Stimulated activated CD8-positive, alpha-beta memory T cell treated with anti-CD3 and anti-CD28 coated beads, Interleukin-12 subunit alpha, Interleukin-12 subunit beta, amount 100 ng/mL, for 24 hours (primary cell): Measurements from ENCODE around the gene APOC3.

Experiments
- DNase-seq: peaks from one replicate; pipeline ENCODE4 v3.0.0-alpha.2; 2020; ENCODE audit errors: extremely low read depth

The APOC3 gene

DNA sequence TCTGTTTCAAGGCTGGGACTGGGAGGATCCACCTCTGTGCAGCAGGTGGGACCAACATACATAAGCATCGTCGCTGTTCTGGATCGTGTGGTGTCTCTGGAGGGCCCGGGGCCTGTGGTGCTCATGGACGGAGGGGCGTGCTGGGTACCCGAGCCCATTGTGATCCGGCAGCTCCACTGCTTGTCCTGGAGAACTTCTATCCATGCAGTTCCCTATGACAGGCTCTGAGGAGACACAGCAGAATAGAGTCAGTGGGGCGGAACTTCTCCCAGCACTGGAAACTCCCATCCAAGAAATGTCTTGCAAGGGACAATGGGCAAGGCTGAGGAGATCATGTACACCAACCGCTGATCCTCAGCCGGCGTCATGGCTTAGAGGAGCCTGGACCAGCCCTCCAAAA lies 19.4 kb downstream of the APOC3 start:
- no peak for DNase-seq

GRCh38 chr11:116849486-116849885 lies 19.8 kb downstream of the APOC3 start:
- DNase-seq, result no peak

DNA sequence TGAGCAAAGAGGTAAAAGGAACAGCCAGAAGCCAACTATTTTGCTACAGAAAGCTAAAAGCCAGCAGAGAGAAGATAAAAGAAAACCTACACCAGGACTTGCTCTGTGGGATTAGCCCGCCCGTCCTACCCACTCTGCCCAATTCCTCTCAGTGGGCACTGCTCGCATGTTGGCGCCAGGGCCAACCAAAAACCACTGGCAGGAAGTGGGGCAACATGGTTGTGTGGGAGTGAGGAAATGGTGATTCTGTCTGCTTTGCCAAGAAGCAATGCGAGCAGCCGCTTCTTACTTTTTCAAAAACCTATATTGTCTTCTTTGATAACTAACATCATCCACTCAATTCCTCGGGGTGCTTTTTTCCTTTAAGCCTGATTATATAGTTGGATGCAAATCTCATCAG lies 21.9 kb downstream of the APOC3 start:
- DNase-seq, result no peak

DNA sequence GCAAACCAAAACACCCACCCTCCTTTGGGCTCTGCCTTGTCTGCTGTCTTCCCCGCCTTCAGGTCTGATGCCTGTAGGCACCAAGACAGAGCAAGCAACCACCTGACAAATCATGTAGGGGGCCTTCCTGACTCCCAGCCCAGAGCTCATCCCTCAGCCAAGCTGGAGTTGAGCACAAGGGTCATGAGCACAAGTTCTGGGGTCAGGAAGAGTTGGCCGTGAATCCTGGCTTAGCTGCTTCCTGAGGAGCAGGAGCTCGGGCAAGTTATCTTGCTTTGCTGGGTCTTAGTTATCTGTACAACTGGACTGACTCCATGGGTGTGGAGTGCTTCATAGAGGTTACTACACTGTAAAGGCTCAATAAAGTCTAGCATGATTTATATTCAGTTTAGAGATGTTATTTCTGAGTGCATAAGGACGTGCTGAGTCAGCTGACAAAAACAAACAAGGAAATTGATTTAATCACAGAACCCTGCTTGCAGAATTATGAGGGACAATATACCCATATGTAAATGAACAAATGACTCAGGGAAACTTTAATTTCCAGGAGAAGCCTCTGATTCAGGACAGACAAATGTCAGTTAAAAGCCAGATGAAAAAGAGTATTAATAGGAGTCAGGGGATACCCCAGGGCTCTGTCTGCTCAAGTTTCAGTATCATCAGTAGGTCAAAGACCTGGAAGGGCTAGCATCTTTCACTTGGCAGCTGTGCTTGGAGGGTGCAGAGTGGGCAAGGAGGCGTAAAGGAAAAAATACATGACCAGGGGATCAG lies 22.7 kb downstream of the APOC3 start:
- no peak for DNase-seq

GRCh38 chr11:116853461-116854073 lies 23.9 kb downstream of the APOC3 start:
- DNase-seq, result peak; percentile 30

- DNase-seq, result no peak
Observed at GRCh38 chr11:116855413-116855812, 25.7 kb downstream of the APOC3 start.

- no peak for DNase-seq
Observed at GRCh38 chr11:116856423-116856822, 26.7 kb downstream of the APOC3 start.

DNA sequence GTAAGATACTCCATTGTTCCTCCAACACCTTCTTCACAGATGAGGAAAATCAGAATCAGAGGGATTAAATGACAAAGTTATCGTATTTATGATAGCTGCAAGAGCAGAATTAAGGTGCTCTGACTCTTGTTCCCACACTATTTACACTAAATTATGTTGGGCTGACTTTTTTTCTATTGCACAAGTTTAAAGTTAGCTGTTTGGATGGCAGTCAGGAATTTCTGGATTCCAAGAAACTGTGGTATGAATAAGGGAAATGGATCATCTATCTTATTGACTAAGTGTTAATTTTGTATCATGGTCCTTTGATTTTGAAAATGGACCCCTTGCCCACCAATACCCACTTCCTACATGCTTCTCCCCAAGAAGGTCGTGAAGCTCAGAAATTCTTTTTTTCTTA lies 27.6 kb downstream of the APOC3 start:
- no peak for DNase-seq

GRCh38 chr11:116857936-116858335 lies 28.2 kb downstream of the APOC3 start:
- no peak for DNase-seq

GRCh38 chr11:116859175-116859574 lies 29.5 kb downstream of the APOC3 start:
- no peak for DNase-seq

DNA sequence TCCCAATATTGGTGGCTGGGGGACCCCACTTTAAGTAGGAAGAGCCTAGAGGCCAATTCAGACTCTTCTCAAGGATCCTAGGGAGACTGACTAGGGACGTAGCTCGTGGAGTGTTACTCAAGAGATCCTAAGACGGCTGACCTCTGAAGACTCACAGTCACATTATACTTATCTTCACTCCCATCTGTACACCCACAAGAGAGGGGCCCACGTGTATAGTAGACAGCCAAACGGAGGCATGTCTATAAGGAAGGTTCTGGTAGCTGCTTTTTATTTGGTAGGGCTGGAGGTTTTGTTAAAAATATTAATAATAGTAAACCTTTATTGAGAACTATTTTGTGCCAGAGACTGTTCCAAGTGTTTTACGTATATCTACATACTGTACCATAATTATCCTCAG lies 30.6 kb downstream of the APOC3 start:
- DNase-seq, result no peak

DNA sequence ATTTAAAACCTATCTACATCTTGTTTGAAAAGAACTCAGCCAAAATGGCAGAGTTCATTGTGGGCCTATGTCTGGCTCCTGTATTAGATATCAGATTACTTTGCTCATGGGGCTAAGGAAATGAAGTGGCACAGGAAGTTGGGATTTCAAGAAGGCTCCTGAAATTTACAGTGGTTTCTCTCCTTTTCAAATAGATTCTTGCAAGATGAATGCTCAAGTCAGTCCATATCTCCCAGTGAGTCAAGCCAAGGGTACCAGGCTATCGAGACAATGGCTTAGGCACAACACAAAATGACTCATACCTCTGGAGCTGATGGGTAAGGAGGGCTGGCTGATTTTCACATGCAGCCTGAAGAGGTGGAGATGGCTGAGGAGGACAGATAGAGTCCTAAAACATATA lies 31.8 kb downstream of the APOC3 start:
- DNase-seq, result no peak

GRCh38 chr11:116862185-116862584 lies 32.5 kb downstream of the APOC3 start:
- no peak for DNase-seq

- no peak for DNase-seq
Observed at GRCh38 chr11:116862951-116863350, 33.2 kb downstream of the APOC3 start.

GRCh38 chr11:116864531-116864930 lies 34.8 kb downstream of the APOC3 start:
- DNase-seq, result no peak

DNA sequence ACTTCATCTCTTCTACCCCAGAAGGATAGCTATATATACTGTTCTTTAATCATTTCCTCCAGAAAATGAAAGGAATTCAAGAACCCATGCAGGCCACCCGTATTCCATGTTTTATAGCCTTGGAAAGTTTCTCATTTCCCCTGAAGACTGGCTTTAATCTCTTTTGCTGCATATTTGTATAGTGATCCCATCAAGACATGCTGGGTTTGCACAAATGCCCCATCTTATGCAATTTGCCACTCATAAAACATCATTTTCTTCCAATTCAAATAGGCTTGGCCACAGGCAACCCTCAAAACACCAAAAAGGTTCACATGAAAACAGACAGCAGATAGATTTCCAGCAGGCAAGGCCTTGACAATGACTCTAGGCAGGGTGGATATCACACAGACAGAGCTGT lies 36.0 kb downstream of the APOC3 start:
- no peak for DNase-seq

DNA sequence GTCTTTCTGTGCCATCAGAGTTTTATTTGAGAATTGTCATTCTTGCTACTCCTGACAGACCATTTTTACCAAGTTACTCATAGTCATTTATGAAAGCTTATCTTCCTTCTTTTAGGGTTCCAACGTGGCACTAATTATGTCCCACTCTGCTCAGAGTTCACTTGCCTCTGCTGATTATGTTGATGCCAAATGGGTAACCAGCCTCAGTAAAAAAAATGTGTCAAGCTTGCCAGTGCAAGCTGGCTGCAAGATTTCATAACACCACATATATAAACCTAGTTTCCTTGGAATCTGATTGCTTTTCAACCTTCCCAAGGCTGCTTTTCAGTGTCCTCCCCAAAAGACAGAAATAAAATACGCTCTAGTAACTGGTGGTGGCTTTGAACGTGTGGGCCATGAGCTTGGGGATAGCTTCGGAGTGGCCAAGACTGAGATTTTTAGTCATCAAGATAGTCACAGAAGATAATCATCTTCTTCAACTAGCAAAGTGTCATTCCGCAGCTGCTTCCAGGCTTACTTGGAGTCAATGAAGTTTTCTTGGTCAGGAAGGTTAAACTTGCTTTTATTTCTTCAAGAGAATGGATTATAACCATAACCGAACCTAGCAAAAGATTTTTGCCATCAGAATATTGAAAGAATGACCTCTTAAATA lies 37.2 kb downstream of the APOC3 start:
- DNase-seq, result no peak

DNA sequence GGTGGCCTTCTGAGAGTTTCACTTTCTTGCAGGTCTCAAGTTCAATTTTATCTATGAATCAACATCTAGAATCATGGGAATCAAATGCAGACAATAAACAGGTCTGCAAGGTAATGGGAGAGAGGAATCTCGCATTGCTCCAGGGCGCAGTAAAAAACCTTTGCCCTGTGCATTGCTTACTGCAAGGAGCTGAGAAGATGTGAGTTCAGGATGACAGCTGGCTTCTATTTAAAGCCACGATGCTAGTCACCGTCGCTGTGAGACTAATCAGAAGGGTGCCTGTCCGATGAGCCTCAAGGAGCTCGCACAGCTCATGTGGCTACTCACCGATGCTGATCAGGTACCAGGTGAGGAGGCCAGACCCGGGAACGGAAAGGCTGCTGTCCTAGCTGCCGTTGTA lies 37.9 kb downstream of the APOC3 start:
- no peak for DNase-seq

DNA sequence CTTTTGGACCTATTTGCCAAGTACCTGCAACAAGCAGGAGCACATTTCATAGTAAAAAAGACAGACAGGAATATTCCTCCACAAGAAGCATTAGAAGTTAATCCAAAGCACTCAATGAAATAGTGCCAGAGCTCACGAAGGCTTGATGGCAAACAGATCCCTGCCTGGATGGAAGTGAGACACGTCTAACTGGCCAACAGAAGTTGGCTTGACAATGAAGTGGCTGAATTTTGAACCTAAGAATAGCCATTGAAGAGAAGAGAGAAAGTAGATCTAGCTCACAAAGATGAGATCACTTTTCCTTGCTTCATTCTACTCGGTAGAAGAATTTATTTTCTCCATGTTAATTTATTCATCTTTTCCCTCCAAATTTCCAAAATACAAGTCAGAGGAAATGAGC lies 38.4 kb downstream of the APOC3 start:
- DNase-seq, result no peak

DNA sequence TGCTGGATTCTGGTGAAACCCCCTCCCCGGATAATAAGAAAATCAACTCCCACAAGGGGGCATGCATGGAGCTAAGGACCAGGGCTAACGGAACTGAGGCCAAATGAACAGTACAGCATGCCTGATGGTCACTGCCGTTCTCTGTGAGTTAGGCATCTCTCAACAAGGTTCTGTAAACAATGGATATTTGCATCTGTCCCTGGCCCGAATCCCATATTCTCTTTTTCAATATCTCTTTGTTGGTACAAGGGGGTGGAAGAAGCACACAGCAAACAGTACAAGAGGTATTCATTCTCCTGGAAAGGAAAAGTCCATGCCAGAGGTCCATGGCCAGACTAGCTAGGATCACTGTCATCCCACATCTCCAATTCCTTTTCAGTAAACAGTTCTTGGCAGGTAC lies 39.9 kb downstream of the APOC3 start:
- DNase-seq, result no peak

- no peak for DNase-seq
Observed at GRCh38 chr11:116870054-116870453, 40.3 kb downstream of the APOC3 start.

- DNase-seq, result no peak
Observed at GRCh38 chr11:116871248-116871647, 41.5 kb downstream of the APOC3 start.

GRCh38 chr11:116873381-116873780 lies 43.7 kb downstream of the APOC3 start:
- no peak for DNase-seq
